Activated gamma-delta T cell treated with anti-CD3 and anti-CD28 coated beads, Interleukin-2, amount 50 U/mL, for 16 hours (primary cell): ENCODE data around the gene TMPRSS4.
"Not testable (repeated sequence)": the region's sequence is repeated elsewhere in the genome, so short reads cannot be mapped to it uniquely, and the experiment has no call there.

ENCODE experiments used
- DNase-seq: peaks from one replicate; pipeline ENCODE4 v3.0.0-alpha.2; 2020; ENCODE audit warnings: low read depth

Gene TMPRSS4

GRCh38 chr11:118056806-118057205 lies 20.1 kb upstream of the TMPRSS4 start:
- no peak for DNase-seq

GRCh38 chr11:118057251-118058145 lies 19.4 kb upstream of the TMPRSS4 start:
- no peak for DNase-seq

- no peak for DNase-seq
Measured at GRCh38 chr11:118058311-118059245, 18.3 kb upstream of the TMPRSS4 start.

- DNase-seq = no peak
Measured at GRCh38 chr11:118059246-118059940, 17.5 kb upstream of the TMPRSS4 start.

GRCh38 chr11:118060081-118060661 lies 16.7 kb upstream of the TMPRSS4 start:
- no peak for DNase-seq

- DNase-seq = no peak
Measured at GRCh38 chr11:118060869-118061268, 16.0 kb upstream of the TMPRSS4 start.

- no peak for DNase-seq
Measured at GRCh38 chr11:118061586-118062125, 15.2 kb upstream of the TMPRSS4 start.

- DNase-seq = not testable (repeated sequence)
Measured at GRCh38 chr11:118062181-118062580, 14.7 kb upstream of the TMPRSS4 start.

GRCh38 chr11:118062631-118063030 lies 14.2 kb upstream of the TMPRSS4 start:
- DNase-seq = not testable (repeated sequence)

- DNase-seq = no peak
Measured at GRCh38 chr11:118064956-118065355, 11.9 kb upstream of the TMPRSS4 start.

GRCh38 chr11:118065384-118065783 lies 11.5 kb upstream of the TMPRSS4 start:
- no peak for DNase-seq

- DNase-seq = no peak
Measured at GRCh38 chr11:118067006-118067405, 9.9 kb upstream of the TMPRSS4 start.

GRCh38 chr11:118068206-118068944 lies 8.5 kb upstream of the TMPRSS4 start:
- DNase-seq = no peak

- no peak for DNase-seq
Measured at GRCh38 chr11:118068945-118069612, 7.8 kb upstream of the TMPRSS4 start.

- DNase-seq = no peak
Measured at GRCh38 chr11:118071416-118072030, 5.4 kb upstream of the TMPRSS4 start.

GRCh38 chr11:118073554-118073953 lies 3.3 kb upstream of the TMPRSS4 start:
- no peak for DNase-seq

GRCh38 chr11:118074091-118074685 lies 2.7 kb upstream of the TMPRSS4 start:
- no peak for DNase-seq

- DNase-seq = no peak
Measured at GRCh38 chr11:118074785-118075184, 2.1 kb upstream of the TMPRSS4 start.

GRCh38 chr11:118078911-118079411 lies 2.1 kb downstream of the TMPRSS4 start:
- DNase-seq = no peak
